IMR-90 (cell line): Measurements from ENCODE around the gene RAB20. TPM values are rescaled to one million over a fixed set of nuclear protein-coding genes. Genes with fewer than 3 reads are reported as not detected.
"Not testable (repeated sequence)": the region's sequence is repeated elsewhere in the genome, so short reads cannot be mapped to it uniquely, and the experiment has no call there.

ENCODE experiments used
- ATAC-seq: fragments of 200-7000 bp; cut with Tn5 transposase; 2 replicates; pipeline ENCODE4 v1.9.1; 2020; ENCODE audit warnings: low read depth, mild to moderate bottlenecking, moderate library complexity
- BruUV-seq: library from RNA; stranded (reverse); fragments of 400-500 nt; replicated peaks from 2 replicates; lab custom pipeline; 2021; lab: Mats Ljungman, UMichigan
- CTCF ChIA-PET: fragments of 300-600 bp; formaldehyde crosslinking; extraction: SDS; loops from one replicate; lab custom pipeline; 2021; ENCODE audit warnings: antibody characterized with exemption; lab: Yijun Ruan, JAX
- POLR2A ChIA-PET: fragments of 300-600 bp; sonication (Branson Sonifier 250); formaldehyde crosslinking; loops from one replicate; lab custom pipeline; 2022; ENCODE audit warnings: antibody characterized with exemption; ENCODE audit not compliant: unreplicated experiment; lab: Charles Lee
- DNase-seq: peaks from one replicate; pipeline ENCODE4 v3.0.0; 2013
- H2AFZ ChIP-seq: replicated peaks from 2 replicates; pipeline ENCODE3; 2013; ENCODE audit warnings: low read length, mild to moderate bottlenecking; ENCODE audit not compliant: poor library complexity
- H2AK5ac ChIP-seq: 2 replicates; pipeline ENCODE4 v1.6.1; 2013; ENCODE audit warnings: low read depth, low read length, inconsistent platforms
- H2AK9ac ChIP-seq: replicated peaks from 2 replicates; pipeline ENCODE3; 2013; ENCODE audit warnings: mild to moderate bottlenecking, low read depth, low read length, moderate library complexity; ENCODE audit not compliant: poor library complexity
- H2BK120ac ChIP-seq: 2 replicates; pipeline ENCODE4 v1.6.1; 2013; ENCODE audit warnings: low read depth, low read length, inconsistent platforms
- H2BK15ac ChIP-seq: 3 replicates; pipeline ENCODE4 v1.6.1; 2013; ENCODE audit warnings: low read depth, low read length, inconsistent platforms
- H2BK20ac ChIP-seq: 2 replicates; pipeline ENCODE4 v1.6.1; 2013; ENCODE audit warnings: low read depth, mild to moderate bottlenecking, inconsistent platforms, low read length, moderate library complexity
- H2BK5ac ChIP-seq: 2 replicates; pipeline ENCODE4 v1.6.1; 2013; ENCODE audit warnings: mild to moderate bottlenecking, low read depth, low read length, inconsistent platforms; ENCODE audit not compliant: poor library complexity, severe bottlenecking
- H3K14ac ChIP-seq: replicated peaks from 2 replicates; pipeline ENCODE4 v1.6.1; 2013; ENCODE audit warnings: low read depth, low read length, inconsistent platforms
- H3K18ac ChIP-seq: 2 replicates; pipeline ENCODE4 v1.6.1; 2013; ENCODE audit warnings: low read depth, low read length, control low read depth
- H3K23ac ChIP-seq: 2 replicates; pipeline ENCODE4 v1.6.1; 2013; ENCODE audit warnings: low read depth, low read length, inconsistent platforms
- H3K27ac ChIP-seq: 2 replicates; pipeline ENCODE4 v1.5.1; 2013; ENCODE audit warnings: mild to moderate bottlenecking, control low read depth, low read length; ENCODE audit not compliant: insufficient read depth
- H3K27me3 ChIP-seq: 2 replicates; pipeline ENCODE4 v1.6.1; 2013; ENCODE audit warnings: low read length; ENCODE audit not compliant: control insufficient read depth, insufficient read depth
- H3K36me3 ChIP-seq: 2 replicates; pipeline ENCODE4 v1.6.1; 2013; ENCODE audit warnings: low read length, mixed read lengths; ENCODE audit not compliant: control insufficient read depth, insufficient read depth
- H3K4ac ChIP-seq: 2 replicates; pipeline ENCODE4 v1.6.1; 2013; ENCODE audit warnings: low read depth, low read length, inconsistent platforms
- H3K4me1 ChIP-seq: 2 replicates; pipeline ENCODE4 v1.6.1; 2013; ENCODE audit warnings: low read length, mixed read lengths; ENCODE audit not compliant: control insufficient read depth, insufficient read depth
- H3K4me2 ChIP-seq: 2 replicates; pipeline ENCODE4 v1.6.1; 2013; ENCODE audit warnings: low read depth, mild to moderate bottlenecking, control low read depth, low read length, moderate library complexity
- H3K4me3 ChIP-seq: 2 replicates; pipeline ENCODE4 v1.5.1; 2013; ENCODE audit warnings: low read depth, mild to moderate bottlenecking, control low read depth, low read length, moderate library complexity; ENCODE audit not compliant: insufficient read depth
- H3K56ac ChIP-seq: 2 replicates; pipeline ENCODE4 v1.6.1; 2013; ENCODE audit warnings: low read length, inconsistent platforms; ENCODE audit not compliant: insufficient read depth; ENCODE audit errors: extremely low read depth
- H3K79me1 ChIP-seq, 2 experiments: 2 replicates each; pipeline ENCODE4 v1.6.1; 2013; ENCODE audit warnings: low read length in 2 of 2, inconsistent platforms in 1 of 2, low read depth in 1 of 2
- H3K9ac ChIP-seq: 2 replicates; pipeline ENCODE4 v1.6.1; 2013; ENCODE audit warnings: low read depth, low read length, control low read depth
- H3K9me1 ChIP-seq: 2 replicates; pipeline ENCODE4 v1.6.1; 2013; ENCODE audit warnings: low read length, inconsistent platforms; ENCODE audit not compliant: insufficient read depth
- H3K9me3 ChIP-seq: 2 replicates; pipeline ENCODE4 v1.6.1; 2013; ENCODE audit warnings: low read length; ENCODE audit not compliant: control insufficient read depth, insufficient read depth
- H4K20me1 ChIP-seq: 2 replicates; pipeline ENCODE4 v1.6.1; 2013; ENCODE audit warnings: low read length, inconsistent platforms; ENCODE audit not compliant: insufficient read depth
- H4K5ac ChIP-seq: 2 replicates; pipeline ENCODE4 v1.6.1; 2013; ENCODE audit warnings: mild to moderate bottlenecking, low read depth, low read length, control low read depth
- H4K8ac ChIP-seq, 2 experiments: 2 replicates each; pipeline ENCODE4 v1.6.1; 2013; ENCODE audit warnings: low read depth in 2 of 2, low read length in 2 of 2, control low read depth in 1 of 2, inconsistent platforms in 1 of 2
- H4K91ac ChIP-seq: 2 replicates; pipeline ENCODE4 v1.6.1; 2013; ENCODE audit warnings: low read depth, low read length, inconsistent platforms; ENCODE audit not compliant: insufficient read depth
- WGBS, 2 experiments: methylation state at CpG; one replicate each; pipeline versions ENCODE4 v1.1.5 to v1.1.7; 2013; ENCODE audit warnings: missing lambda C conversion rate in 2 of 2; ENCODE audit not compliant: insufficient read length in 1 of 2; ENCODE audit errors: extremely low coverage in 2 of 2; 5-methylcytosine and 5-hydroxymethylcytosine counted together
- dilution Hi-C: fragments of 300-500 bp; cut with HindIII; formaldehyde crosslinking; loops from one replicate; pipeline ENCODE4 v1.14.3; 2018; ENCODE audit warnings: low sequenced_read_pairs; ENCODE audit not compliant: unreplicated experiment
- in situ Hi-C: fragments of 300-500 bp; cut with MboI; formaldehyde crosslinking; loops from 3 replicates; pipeline ENCODE4 v1.14.3; 2019; ENCODE audit warnings: low sequenced_read_pairs, inconsistent platforms, mixed read lengths
- intact Hi-C: fragments of 100-400 bp; cut with micrococcal nuclease; formaldehyde crosslinking; loops from 2 replicates; pipeline ENCODE4 v1.10.0; 2022
- polyA plus RNA-seq, 3 experiments: library from polyadenylated mRNA; depleted of rRNA; stranded (reverse); fragments of >200 nt; gene quantifications; 2 replicates each; pipeline ENCODE4 v1.2.3, GENCODE V29; 2012; ENCODE audit warnings: low replicate concordance in 1 of 3
- total RNA-seq: library from RNA; depleted of rRNA; stranded (reverse); fragments of >200 nt; gene quantifications from 2 replicates; pipeline ENCODE4 v1.2.3, GENCODE V29; 2012

Gene RAB20
- total and polyA plus RNA-seq, 2 of the 4 experiments (the other 2 are of a cell fraction) = 3.8 to 5.1 TPM

DNA sequence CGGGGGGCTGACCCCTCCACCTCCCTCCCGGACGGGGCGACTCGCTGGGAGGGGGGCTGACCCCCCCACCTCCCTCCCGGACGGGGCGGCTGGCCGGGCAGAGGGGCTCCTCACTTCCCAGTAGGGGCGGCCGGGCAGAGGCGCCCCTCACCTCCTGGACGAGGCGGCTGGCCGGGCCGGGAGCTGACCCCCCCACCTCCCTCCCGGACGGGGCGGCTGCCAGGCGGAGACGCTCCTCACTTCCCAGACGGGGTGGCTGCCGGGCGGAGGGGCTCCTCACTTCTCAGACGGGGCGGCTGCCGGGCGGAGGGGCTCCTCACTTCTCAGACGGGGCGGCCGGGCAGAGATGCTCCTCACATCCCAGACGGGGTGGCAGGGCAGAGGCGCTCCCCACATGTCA, 44.8 kb upstream of the RAB20 start:
- H4K8ac ChIP-seq, H3K18ac ChIP-seq, dilution Hi-C loops, H2BK120ac ChIP-seq, H3K4me3 ChIP-seq, H3K9ac ChIP-seq, H3K14ac ChIP-seq, H3K9me3 ChIP-seq, H3K4me1 ChIP-seq, H3K27ac ChIP-seq, H2AK5ac ChIP-seq, H2AK9ac ChIP-seq, H2AFZ ChIP-seq, H3K23ac ChIP-seq, intact Hi-C loops, BruUV-seq, H3K27me3 ChIP-seq, H3K79me1 ChIP-seq, H2BK5ac ChIP-seq, H2BK20ac ChIP-seq, H3K36me3 ChIP-seq, in situ Hi-C loops, H3K4me2 ChIP-seq, DNase-seq, H3K9me1 ChIP-seq, H3K56ac ChIP-seq, H3K4ac ChIP-seq, CTCF ChIA-PET, ATAC-seq, H4K91ac ChIP-seq, H4K5ac ChIP-seq, H2BK15ac ChIP-seq, H4K20me1 ChIP-seq, POLR2A ChIA-PET: not testable (repeated sequence)
- WGBS, 2 experiments = no CpG with 5 or more reads among the region's 33 CpGs
